Sigmoid colon (tissue), 7 donors: Measurements from ENCODE around the gene KIF6. TPM values are rescaled to one million over a fixed set of nuclear protein-coding genes. Genes with fewer than 3 reads are reported as not detected.

Experiments
- DNase-seq: peaks from one replicate; pipeline ENCODE4 v3.0.0-alpha.2; 2019
- H3K27ac ChIP-seq, 4 donors: fragments of 200-600 bp; sonication (generic); one replicate each; pipeline ENCODE4 v1.5.1; 2016 to 2019; ENCODE audit warnings: mild to moderate bottlenecking in 1 of 4
- H3K27me3 ChIP-seq, 3 donors: fragments of 200-600 bp; sonication (generic); one replicate each; pipeline ENCODE4 v1.5.1; 2019; ENCODE audit warnings: mild to moderate bottlenecking in 1 of 3
- H3K36me3 ChIP-seq, 4 donors: fragments of 200-600 bp; sonication (generic); one replicate each; pipeline ENCODE4 v1.5.1; 2016 to 2019
- H3K4me1 ChIP-seq, 4 donors: fragments of 200-600 bp; sonication (generic); one replicate each; pipeline ENCODE4 v1.5.1; 2017 to 2019
- H3K4me3 ChIP-seq, 4 donors: fragments of 200-600 bp; sonication (generic); one replicate each; pipeline ENCODE4 v1.5.1; 2017 to 2019; ENCODE audit warnings: mild to moderate bottlenecking in 2 of 4, moderate library complexity in 1 of 4
- H3K9me3 ChIP-seq, 4 donors: fragments of 200-600 bp in 3 of 4; sonication (generic) in 3 of 4; one replicate each; pipeline versions ENCODE4 v1.5.1 to v1.6.1; 2013 to 2019
- EP300 ChIP-seq, 4 donors: sonication (generic); formaldehyde crosslinking; IDR thresholded peaks; one replicate each; pipeline ENCODE4 v1.6.1; 2017; ENCODE audit warnings: antibody characterized with exemption in 4 of 4
- POLR2A ChIP-seq, 2 donors: fragments of 450-650 bp; IDR thresholded peaks; one replicate each; pipeline ENCODE4 v1.6.1; 2016; ENCODE audit warnings: antibody characterized with exemption in 2 of 2, mild to moderate bottlenecking in 2 of 2, moderate library complexity in 2 of 2
- POLR2AphosphoS5 ChIP-seq, 4 donors: sonication (generic); formaldehyde crosslinking; IDR thresholded peaks; one replicate each; pipeline ENCODE4 v1.6.1; 2017; ENCODE audit warnings: antibody characterized with exemption in 4 of 4
- WGBS, 2 donors: extraction: QIAGEN DNeasy Blood & Tissue Kit; methylation state at CpG; one replicate each; pipeline ENCODE4 v1.1.7; 2013; 5-methylcytosine and 5-hydroxymethylcytosine counted together
- intact Hi-C: fragments of 100-400 bp; cut with DNase I; formaldehyde crosslinking; loops from one replicate; pipeline ENCODE4 v1.15.1; 2023
- polyA plus RNA-seq, 3 donors: library from polyadenylated mRNA; stranded (reverse); fragments of 200-250 nt; gene quantifications; one replicate each; pipeline ENCODE4 v1.2.3, GENCODE V29; 2013
- total RNA-seq, 4 donors: library from RNA; depleted of rRNA; stranded (reverse); fragments of >200 nt; gene quantifications; one replicate each; pipeline ENCODE4 v1.1.0, GENCODE V29; 2016
- TF ChIP-seq, protein P1 (sequence below), 4 experiments: fragments of 450-650 bp in 3 of 4; fragments of 200-600 bp in 1 of 4; IDR thresholded peaks; one replicate each; pipeline ENCODE4 v1.5.1; 2016 to 2019; ENCODE audit warnings: antibody characterized with exemption in 4 of 4, mild to moderate bottlenecking in 3 of 4, moderate library complexity in 2 of 4
- donor health status: healthy with polysubstance abuse.
- donor health status: Bipolar disorder and iron deficiency.
- donor health status: healthy.

KIF6 gene
- total and polyA plus RNA-seq, 7 donors = under 0.01 to 0.99 (median 0.36) TPM; not detected in 2

- Histone ChIP-seq H3K27ac (no peak overlapping the region), H3K4me1 (no peaks in the 10 kb centered on the region), H3K4me3 (no peak overlapping the region), H3K9me3 (no peaks in the 10 kb centered on the region), H3K36me3 (no peaks in the 10 kb centered on the region), H3K27me3 (no peaks in the 10 kb centered on the region)
- TF ChIP-seq, protein P1, sequence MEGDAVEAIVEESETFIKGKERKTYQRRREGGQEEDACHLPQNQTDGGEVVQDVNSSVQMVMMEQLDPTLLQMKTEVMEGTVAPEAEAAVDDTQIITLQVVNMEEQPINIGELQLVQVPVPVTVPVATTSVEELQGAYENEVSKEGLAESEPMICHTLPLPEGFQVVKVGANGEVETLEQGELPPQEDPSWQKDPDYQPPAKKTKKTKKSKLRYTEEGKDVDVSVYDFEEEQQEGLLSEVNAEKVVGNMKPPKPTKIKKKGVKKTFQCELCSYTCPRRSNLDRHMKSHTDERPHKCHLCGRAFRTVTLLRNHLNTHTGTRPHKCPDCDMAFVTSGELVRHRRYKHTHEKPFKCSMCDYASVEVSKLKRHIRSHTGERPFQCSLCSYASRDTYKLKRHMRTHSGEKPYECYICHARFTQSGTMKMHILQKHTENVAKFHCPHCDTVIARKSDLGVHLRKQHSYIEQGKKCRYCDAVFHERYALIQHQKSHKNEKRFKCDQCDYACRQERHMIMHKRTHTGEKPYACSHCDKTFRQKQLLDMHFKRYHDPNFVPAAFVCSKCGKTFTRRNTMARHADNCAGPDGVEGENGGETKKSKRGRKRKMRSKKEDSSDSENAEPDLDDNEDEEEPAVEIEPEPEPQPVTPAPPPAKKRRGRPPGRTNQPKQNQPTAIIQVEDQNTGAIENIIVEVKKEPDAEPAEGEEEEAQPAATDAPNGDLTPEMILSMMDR (IDR thresholded peaks at IDR 0.05) = no peak
- TF ChIP-seq EP300 (IDR thresholded peaks at IDR 0.05) (no peak), POLR2A (IDR thresholded peaks at IDR 0.05) (no peak), POLR2AphosphoS5 (IDR thresholded peaks at IDR 0.05) (no peak)
- intact Hi-C loops = no loop called here
- DNase-seq = no peak
- 84 to 86% methylated on average over 1 of the region's 1 CpG for WGBS, 2 donors
These were observed 249.1 kb downstream of the KIF6 start for GRCh38 chr6:39476151-39476550.

DNA sequence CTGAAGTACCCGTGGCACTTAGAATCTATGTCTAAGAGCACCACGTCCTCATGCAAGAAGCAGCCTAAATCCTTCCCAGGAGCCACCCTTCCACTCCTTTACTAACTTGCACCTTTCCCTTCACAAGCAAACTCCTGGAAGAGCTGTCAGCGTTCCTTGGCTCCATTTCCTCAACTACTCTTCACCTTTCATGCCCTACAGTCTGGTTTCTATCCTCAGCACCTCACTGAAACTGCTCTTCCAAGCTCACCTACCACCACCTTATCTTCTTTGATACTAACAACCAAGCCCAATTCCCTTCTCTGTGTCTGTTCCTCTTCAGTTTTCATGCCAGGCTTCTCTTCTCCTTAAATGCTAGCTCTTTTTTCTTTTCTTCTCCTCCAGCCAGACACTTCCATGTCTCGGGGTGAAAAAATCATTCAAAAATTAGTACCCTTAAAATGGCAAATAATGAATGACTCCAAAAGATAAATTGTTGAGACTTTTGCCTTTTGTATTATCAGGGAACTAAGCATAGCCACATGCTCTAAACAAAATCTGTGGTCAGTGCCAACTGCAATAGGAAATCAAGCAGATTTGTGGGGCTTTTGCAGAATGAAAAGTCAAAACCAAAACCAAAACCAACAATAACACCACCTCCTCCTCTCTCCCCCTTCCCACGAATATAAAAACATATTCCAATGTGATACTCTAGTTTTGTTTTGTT, 253.1 kb downstream of the KIF6 start:
- H3K27ac ChIP-seq = no peak overlapping the region
- no peaks in the 10 kb centered on the region for H3K36me3 ChIP-seq
- no peak for DNase-seq
- TF ChIP-seq POLR2AphosphoS5 (IDR thresholded peaks at IDR 0.05) (no peak), EP300 (IDR thresholded peaks at IDR 0.05) (no peak), POLR2A (IDR thresholded peaks at IDR 0.05) (no peak)
- TF ChIP-seq, protein P1 (IDR thresholded peaks at IDR 0.05) = no peak
- H3K27me3 ChIP-seq = no peaks in the 10 kb centered on the region
- 63 to 77% methylated on average over 5 of the region's 5 CpGs for WGBS, 2 donors
- no peaks in the 10 kb centered on the region for H3K9me3 ChIP-seq
- intact Hi-C loops = no loop called here
- no peak overlapping the region for H3K4me3 ChIP-seq
- no peaks in the 10 kb centered on the region for H3K4me1 ChIP-seq

DNA sequence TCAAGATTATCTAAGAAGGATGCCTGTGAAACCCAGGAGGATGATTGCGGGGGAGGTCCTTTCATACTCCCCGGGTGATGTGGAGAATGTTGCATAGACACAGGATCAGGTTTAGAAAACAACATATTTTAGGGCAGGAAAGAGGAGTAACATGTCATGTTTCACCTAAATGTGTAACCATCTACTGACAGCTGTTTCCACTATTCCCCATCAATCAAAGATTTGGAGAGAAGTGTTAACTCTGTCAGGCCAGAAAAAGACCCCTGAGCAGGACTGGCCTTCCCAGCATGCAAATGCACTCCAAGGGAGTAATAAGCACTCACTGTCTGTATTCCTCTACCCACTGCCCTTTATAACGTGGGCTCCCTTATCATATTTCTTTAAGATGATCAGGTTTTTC, 254.7 kb downstream of the KIF6 start:
- Histone ChIP-seq H3K27me3 (no peaks in the 10 kb centered on the region), H3K9me3 (no peaks in the 10 kb centered on the region), H3K4me1 (no peaks in the 10 kb centered on the region), H3K27ac (no peak overlapping the region), H3K4me3 (no peak overlapping the region), H3K36me3 (no peaks in the 10 kb centered on the region)
- WGBS, 2 donors = 87 to 88% methylated on average over 3 of the region's 3 CpGs
- TF ChIP-seq EP300 (IDR thresholded peaks at IDR 0.05) (no peak), POLR2A (IDR thresholded peaks at IDR 0.05) (no peak), POLR2AphosphoS5 (IDR thresholded peaks at IDR 0.05) (no peak)
- TF ChIP-seq, protein P1 (IDR thresholded peaks at IDR 0.05) = no peak
- DNase-seq = no peak
- intact Hi-C loops = no loop called here

- Histone ChIP-seq H3K9me3 (no peaks in the 10 kb centered on the region), H3K4me3 (no peak overlapping the region), H3K4me1 (no peaks in the 10 kb centered on the region), H3K36me3 (no peaks in the 10 kb centered on the region), H3K27ac (no peak overlapping the region), H3K27me3 (no peaks in the 10 kb centered on the region)
- TF ChIP-seq POLR2AphosphoS5 (IDR thresholded peaks at IDR 0.05) (no peak), POLR2A (IDR thresholded peaks at IDR 0.05) (no peak), EP300 (IDR thresholded peaks at IDR 0.05) (no peak)
- TF ChIP-seq, protein P1 (IDR thresholded peaks at IDR 0.05) = no peak
- DNase-seq = no peak
- 89 to 95% methylated on average over 1 of the region's 1 CpG for WGBS, 2 donors
- intact Hi-C loops = no loop called here
These were observed 256.8 kb downstream of the KIF6 start for GRCh38 chr6:39468385-39468784.

- no peaks in the 10 kb centered on the region for H3K4me1 ChIP-seq
- 10 to 56% methylated on average over 1 of the region's 1 CpG for WGBS, 2 donors
- H3K9me3 ChIP-seq = no peaks in the 10 kb centered on the region
- intact Hi-C loops = no loop called here
- no peak overlapping the region for H3K27ac ChIP-seq
- DNase-seq = no peak
- H3K36me3 ChIP-seq = no peaks in the 10 kb centered on the region
- H3K27me3 ChIP-seq = no peaks in the 10 kb centered on the region
- no peak overlapping the region for H3K4me3 ChIP-seq
- TF ChIP-seq POLR2AphosphoS5 (IDR thresholded peaks at IDR 0.05) = no peak
- no peak for TF ChIP-seq POLR2A (IDR thresholded peaks at IDR 0.05)
- TF ChIP-seq EP300 (IDR thresholded peaks at IDR 0.05) = no peak
- TF ChIP-seq, protein P1 (IDR thresholded peaks at IDR 0.05) = no peak
These were observed 258.6 kb downstream of the KIF6 start for GRCh38 chr6:39466631-39467030.
